ENCODE results near the gene REEP6.

GRCh38 chr19:1447944-1448343, 43.0 kb upstream of the REEP6 start:
- no peak for TF ChIP-seq EZH2 (IDR thresholded peaks at IDR 0.05; ENCODE audit: insufficient read depth, poor library complexity, severe bottlenecking)
- no peak for TF ChIP-seq EZH2phosphoT487 (IDR thresholded peaks at IDR 0.05; ENCODE audit: insufficient read depth, low read depth)
